Mesenchymal stem cell (in vitro differentiated cells and primary cell): ENCODE data around the gene TRAPPC10.
"Not testable (repeated sequence)": the region's sequence is repeated elsewhere in the genome, so short reads cannot be mapped to it uniquely, and the experiment has no call there.

Source experiments
- DNase-seq: peaks from one replicate; pipeline ENCODE4 v3.0.0-alpha.2; 2013
- H2AFZ ChIP-seq: one replicate; pipeline ENCODE4 v1.6.1; 2013; ENCODE audit warnings: low read depth, mild to moderate bottlenecking, control low read depth, inconsistent platforms, low read length, moderate library complexity
- H2AK5ac ChIP-seq: 2 replicates; pipeline ENCODE4 v1.6.1; 2013; ENCODE audit warnings: low read length, moderate library complexity, mild to moderate bottlenecking, inconsistent platforms; ENCODE audit not compliant: severe bottlenecking
- H2BK120ac ChIP-seq: one replicate; pipeline ENCODE4 v1.6.1; 2013; ENCODE audit warnings: low read depth, mild to moderate bottlenecking, inconsistent platforms, low read length, moderate library complexity
- H2BK12ac ChIP-seq, 2 experiments: one replicate each; pipeline ENCODE4 v1.6.1; 2013; ENCODE audit warnings: inconsistent platforms in 2 of 2, low read length in 2 of 2, mild to moderate bottlenecking in 2 of 2, moderate library complexity in 2 of 2, control low read depth in 1 of 2
- H2BK15ac ChIP-seq: one replicate; pipeline ENCODE4 v1.6.1; 2013; ENCODE audit warnings: mild to moderate bottlenecking, low read depth, inconsistent platforms; ENCODE audit not compliant: poor library complexity, severe bottlenecking
- H2BK5ac ChIP-seq: 2 replicates; pipeline ENCODE4 v1.6.1; 2013; ENCODE audit warnings: low read depth, mild to moderate bottlenecking, low read length, control low read depth, inconsistent platforms; ENCODE audit not compliant: poor library complexity, severe bottlenecking
- H3K14ac ChIP-seq, 2 experiments: one replicate each; pipeline ENCODE4 v1.6.1; 2013; ENCODE audit warnings: inconsistent platforms in 2 of 2, low read length in 2 of 2, control low read depth in 1 of 2, mild to moderate bottlenecking in 1 of 2, moderate library complexity in 1 of 2
- H3K18ac ChIP-seq, 2 experiments: one replicate each; pipeline ENCODE4 v1.6.1; 2013; ENCODE audit warnings: inconsistent platforms in 2 of 2, low read length in 2 of 2, control low read depth in 1 of 2, low read depth in 1 of 2, mild to moderate bottlenecking in 1 of 2
- H3K23ac ChIP-seq, 2 experiments: one replicate each; pipeline ENCODE4 v1.6.1; 2013; ENCODE audit warnings: inconsistent platforms in 2 of 2, low read length in 2 of 2, mild to moderate bottlenecking in 2 of 2, moderate library complexity in 2 of 2, control low read depth in 1 of 2
- H3K27ac ChIP-seq: 2 replicates; pipeline ENCODE4 v1.5.1; 2013; ENCODE audit warnings: mild to moderate bottlenecking, moderate library complexity, low read length, control low read depth, inconsistent platforms; ENCODE audit not compliant: poor library complexity, severe bottlenecking
- H3K27me3 ChIP-seq, 2 experiments: 2 replicates each; pipeline versions ENCODE4 v1.6.1 to v1.7.0; 2013; ENCODE audit warnings: low read length in 2 of 2, mild to moderate bottlenecking in 2 of 2, moderate library complexity in 2 of 2, control low read depth in 1 of 2, inconsistent platforms in 1 of 2; ENCODE audit not compliant: control insufficient read depth in 1 of 2, insufficient read depth in 1 of 2
- H3K36me3 ChIP-seq, 2 experiments: 2 replicates each; pipeline versions ENCODE4 v1.6.1 to v1.7.0; 2013; ENCODE audit warnings: low read length in 2 of 2, control low read depth in 1 of 2, inconsistent platforms in 1 of 2, low read depth in 1 of 2, mild to moderate bottlenecking in 1 of 2; ENCODE audit not compliant: insufficient read depth in 2 of 2, control insufficient read depth in 1 of 2
- H3K4ac ChIP-seq, 2 experiments: one replicate each; pipeline ENCODE4 v1.6.1; 2013; ENCODE audit warnings: inconsistent platforms in 2 of 2, low read length in 2 of 2, mild to moderate bottlenecking in 2 of 2, moderate library complexity in 2 of 2, control low read depth in 1 of 2, low read depth in 1 of 2
- H3K4me1 ChIP-seq: 2 replicates; pipeline ENCODE4 v1.6.1; 2013; ENCODE audit warnings: low read depth, low read length, control low read depth; ENCODE audit not compliant: control insufficient read depth, insufficient read depth
- H3K4me2 ChIP-seq: 2 replicates; pipeline ENCODE4 v1.6.1; 2013; ENCODE audit warnings: low read length, mild to moderate bottlenecking, inconsistent platforms; ENCODE audit not compliant: poor library complexity, severe bottlenecking
- H3K4me3 ChIP-seq, 2 experiments: 2 replicates each; pipeline versions ENCODE4 v1.5.1 to v1.7.0; 2013; ENCODE audit warnings: low read length in 2 of 2, mild to moderate bottlenecking in 2 of 2, control low read depth in 1 of 2, low read depth in 1 of 2; ENCODE audit not compliant: insufficient read depth in 1 of 2
- H3K79me1 ChIP-seq: replicated peaks from 2 replicates; pipeline ENCODE4 v1.6.1; 2013; ENCODE audit warnings: mild to moderate bottlenecking, control low read depth, low read length, inconsistent platforms; ENCODE audit not compliant: poor library complexity, severe bottlenecking
- H3K9ac ChIP-seq: 2 replicates; pipeline ENCODE4 v1.7.0; 2013; ENCODE audit warnings: mild to moderate bottlenecking, low read length, moderate library complexity
- H3K9me3 ChIP-seq: 2 replicates; pipeline ENCODE4 v1.7.0; 2013; ENCODE audit warnings: mild to moderate bottlenecking, low read length; ENCODE audit not compliant: control insufficient read depth
- H4K8ac ChIP-seq: one replicate; pipeline ENCODE4 v1.6.1; 2013; ENCODE audit warnings: inconsistent platforms, mild to moderate bottlenecking, low read length, moderate library complexity
- H4K91ac ChIP-seq: one replicate; pipeline ENCODE4 v1.6.1; 2013; ENCODE audit warnings: mild to moderate bottlenecking, low read length, inconsistent platforms
- WGBS: methylation state at CpG from one replicate; pipeline ENCODE4 v1.1.7; 2013; ENCODE audit warnings: mixed read lengths; 5-methylcytosine and 5-hydroxymethylcytosine counted together

TRAPPC10 gene

GRCh38 chr21:44094832-44095231 is 82.7 kb downstream of the TRAPPC10 start:
- H3K14ac ChIP-seq, result no peak overlapping the region
- H3K4me2 ChIP-seq, result no peak overlapping the region
- H2BK12ac ChIP-seq, result no peak overlapping the region
- H3K4me3 ChIP-seq, result no peak overlapping the region
- H3K27me3 ChIP-seq, result no peaks in the 10 kb centered on the region
- H4K91ac ChIP-seq, result no peak overlapping the region
- H3K9me3 ChIP-seq, result no peaks in the 10 kb centered on the region
- H4K8ac ChIP-seq, result no peak overlapping the region
- no peak overlapping the region for H2AK5ac ChIP-seq
- H2BK120ac ChIP-seq, result no peak overlapping the region
- no peak overlapping the region for H3K9ac ChIP-seq
- H3K36me3 ChIP-seq, result peaks cover 28 to 38% of the 10 kb centered on the region in 2 experiments
- H2AFZ ChIP-seq, result no peak overlapping the region
- H3K4me1 ChIP-seq, result peaks cover 11% of the 10 kb centered on the region
- H3K27ac ChIP-seq, result no peak overlapping the region
- H3K18ac ChIP-seq, result no peak overlapping the region
- H2BK15ac ChIP-seq, result no peak overlapping the region
- no peak overlapping the region for H2BK5ac ChIP-seq
- WGBS, result no CpG with 5 or more reads among the region's 1 CpG
- no peak for DNase-seq
- no peak overlapping the region for H3K23ac ChIP-seq
- no peak overlapping the region for H3K4ac ChIP-seq
- peaks cover 11% of the 10 kb centered on the region for H3K79me1 ChIP-seq

- H2AFZ ChIP-seq, H3K14ac ChIP-seq, H3K4me1 ChIP-seq, H2BK120ac ChIP-seq, H3K4me3 ChIP-seq, H3K27me3 ChIP-seq, H2AK5ac ChIP-seq, H3K9me3 ChIP-seq, H3K27ac ChIP-seq, DNase-seq, H3K79me1 ChIP-seq, H3K4me2 ChIP-seq, H3K4ac ChIP-seq, H3K18ac ChIP-seq, H3K9ac ChIP-seq, H4K8ac ChIP-seq, H2BK12ac ChIP-seq, H4K91ac ChIP-seq, H2BK15ac ChIP-seq, H3K23ac ChIP-seq, H2BK5ac ChIP-seq: not testable (repeated sequence)
- no CpG with 5 or more reads among the region's 6 CpGs for WGBS
- H3K36me3 ChIP-seq, result peaks cover 5 to 12% of the 10 kb centered on the region in 2 experiments
These were observed 86.4 kb downstream of the TRAPPC10 start for GRCh38 chr21:44098507-44098906.

GRCh38 chr21:44098964-44099363 is 86.9 kb downstream of the TRAPPC10 start:
- WGBS, result no CpG with 5 or more reads among the region's 13 CpGs
- not testable (repeated sequence) for H3K36me3 ChIP-seq, H3K27me3 ChIP-seq, H4K91ac ChIP-seq, H3K79me1 ChIP-seq, H4K8ac ChIP-seq, DNase-seq, H2BK5ac ChIP-seq, H3K9ac ChIP-seq, H3K18ac ChIP-seq, H2BK120ac ChIP-seq, H3K23ac ChIP-seq, H3K27ac ChIP-seq, H2BK15ac ChIP-seq, H3K4me2 ChIP-seq, H3K4me3 ChIP-seq, H3K4ac ChIP-seq, H3K14ac ChIP-seq, H2AK5ac ChIP-seq, H3K9me3 ChIP-seq, H2BK12ac ChIP-seq, H2AFZ ChIP-seq, H3K4me1 ChIP-seq

- H4K8ac ChIP-seq, H3K79me1 ChIP-seq, H2BK120ac ChIP-seq, H2BK5ac ChIP-seq, H4K91ac ChIP-seq, H2AK5ac ChIP-seq, H3K9me3 ChIP-seq, H3K4me2 ChIP-seq, H3K18ac ChIP-seq, H3K4ac ChIP-seq, H3K27ac ChIP-seq, H3K27me3 ChIP-seq, H3K23ac ChIP-seq, DNase-seq, H2BK12ac ChIP-seq, H3K9ac ChIP-seq, H3K36me3 ChIP-seq, H3K4me1 ChIP-seq, H2AFZ ChIP-seq, H3K14ac ChIP-seq, H2BK15ac ChIP-seq: not testable (repeated sequence)
- no CpG with 5 or more reads among the region's 66 CpGs for WGBS
- H3K4me3 ChIP-seq, result peak within 1 kb of the TSS in 1 of 2 experiments; percentile 49
These were observed 95.0 kb downstream of the TRAPPC10 start, which contains the start of gene PWP2 for GRCh38 chr21:44107026-44107501. Gene PWP2 (plus strand): TSS chr21:44107399. CDS start chr21:44107417, 18 bp downstream.
